DOHH2 (cell line): ENCODE data around the gene TPPP3.

ENCODE experiments used
- H3F3A ChIP-seq: fragments of 200-600 bp; sonication (generic), shearing (Covaris generic); 2 replicates; pipeline ENCODE4 v1.6.0; 2016; ENCODE audit warnings: antibody characterized with exemption, mild to moderate bottlenecking; ENCODE audit not compliant: control insufficient read depth, insufficient read depth
- H3K27ac ChIP-seq: fragments of 200-600 bp; sonication (generic); 2 replicates; pipeline ENCODE4 v1.5.1; 2014; ENCODE audit warnings: low read depth, mild to moderate bottlenecking, low read length, moderate library complexity
- H3K27me3 ChIP-seq: fragments of 200-600 bp; sonication (generic); 2 replicates; pipeline ENCODE4 v1.6.1; 2014; ENCODE audit warnings: mild to moderate bottlenecking, low read length, mixed read lengths; ENCODE audit not compliant: control insufficient read depth
- H3K36me3 ChIP-seq: fragments of 200-600 bp; sonication (generic); 2 replicates; pipeline ENCODE4 v1.6.1; 2014; ENCODE audit warnings: mild to moderate bottlenecking, low read length, moderate library complexity, mixed read lengths; ENCODE audit not compliant: control insufficient read depth
- H3K4me1 ChIP-seq: fragments of 200-600 bp; sonication (generic); 2 replicates; pipeline ENCODE4 v1.6.1; 2014; ENCODE audit warnings: mild to moderate bottlenecking, low read length, mixed read lengths; ENCODE audit not compliant: control insufficient read depth
- H3K4me2 ChIP-seq: fragments of 200-600 bp; sonication (generic); 2 replicates; pipeline ENCODE4 v1.6.0; 2014; ENCODE audit warnings: mild to moderate bottlenecking, low read length, moderate library complexity
- H3K4me3 ChIP-seq: fragments of 200-600 bp; sonication (generic); 2 replicates; pipeline ENCODE4 v1.5.1; 2014; ENCODE audit warnings: mild to moderate bottlenecking, low read length, mixed read lengths
- H3K79me2 ChIP-seq: fragments of 200-600 bp; sonication (generic); 2 replicates; pipeline ENCODE4 v1.6.1; 2014; ENCODE audit warnings: mild to moderate bottlenecking, low read length, mixed read lengths; ENCODE audit not compliant: control insufficient read depth
- H3K9me2 ChIP-seq: fragments of 200-600 bp; sonication (generic); replicated peaks from 2 replicates; pipeline ENCODE4 v1.6.1; 2014; ENCODE audit warnings: mild to moderate bottlenecking, low read length, mixed read lengths; ENCODE audit not compliant: control insufficient read depth
- H3K9me3 ChIP-seq: fragments of 200-600 bp; sonication (generic); 2 replicates; pipeline ENCODE4 v1.6.1; 2014; ENCODE audit warnings: antibody characterized with exemption, low read length, mixed read lengths; ENCODE audit not compliant: control insufficient read depth, insufficient read depth
- H4K20me1 ChIP-seq: fragments of 200-600 bp; sonication (generic); 2 replicates; pipeline ENCODE4 v1.6.0; 2014; ENCODE audit warnings: low read depth, mild to moderate bottlenecking, antibody characterized with exemption, low read length, moderate library complexity; ENCODE audit not compliant: control insufficient read depth, insufficient read depth
- CTCF ChIP-seq: fragments of 200-600 bp; sonication (generic); IDR thresholded peaks from one replicate; pipeline ENCODE4 v1.5.1; 2014; ENCODE audit warnings: antibody characterized with exemption, mild to moderate bottlenecking, low read depth, low read length; ENCODE audit not compliant: poor library complexity, severe bottlenecking
- EZH2phosphoT487 ChIP-seq: fragments of 200-600 bp; sonication (generic); IDR thresholded peaks from 2 replicates; pipeline ENCODE4 v1.6.1; 2017; ENCODE audit warnings: borderline replicate concordance, mild to moderate bottlenecking, antibody characterized with exemption, low read length, moderate library complexity, mixed read lengths

The TPPP3 gene

GRCh38 chr16:67349172-67349571, 44.1 kb downstream of the TPPP3 start:
- Histone ChIP-seq H3K27me3 (peaks cover 30% of the 10 kb centered on the region), H3K4me3 (no peak overlapping the region), H3K9me3 (no peaks in the 10 kb centered on the region), H3K27ac (no peak overlapping the region), H3K79me2 (no peaks in the 10 kb centered on the region), H3K4me1 (no peaks in the 10 kb centered on the region), H4K20me1 (no peaks in the 10 kb centered on the region), H3K4me2 (no peak overlapping the region), H3K36me3 (no peaks in the 10 kb centered on the region), H3F3A (no peaks in the 10 kb centered on the region), H3K9me2 (no peaks in the 10 kb centered on the region)
- no peak for TF ChIP-seq EZH2phosphoT487
- peak; percentile 61 for TF ChIP-seq CTCF

GRCh38 chr16:67346341-67346740, 47.0 kb downstream of the TPPP3 start:
- H3K9me3 ChIP-seq = no peaks in the 10 kb centered on the region
- TF ChIP-seq EZH2phosphoT487 = no peak
- peaks cover 24% of the 10 kb centered on the region for H3K27me3 ChIP-seq
- no peak overlapping the region for H3K4me3 ChIP-seq
- no peaks in the 10 kb centered on the region for H3F3A ChIP-seq
- no peaks in the 10 kb centered on the region for H4K20me1 ChIP-seq
- no peak overlapping the region for H3K27ac ChIP-seq
- no peak overlapping the region for H3K4me2 ChIP-seq
- no peaks in the 10 kb centered on the region for H3K9me2 ChIP-seq
- H3K79me2 ChIP-seq = no peaks in the 10 kb centered on the region
- no peaks in the 10 kb centered on the region for H3K36me3 ChIP-seq
- no peaks in the 10 kb centered on the region for H3K4me1 ChIP-seq

- Histone ChIP-seq H3K27ac (no peak overlapping the region), H3K9me3 (no peaks in the 10 kb centered on the region), H3F3A (no peaks in the 10 kb centered on the region), H3K27me3 (peaks cover 24% of the 10 kb centered on the region), H3K36me3 (no peaks in the 10 kb centered on the region), H3K79me2 (no peaks in the 10 kb centered on the region), H4K20me1 (no peaks in the 10 kb centered on the region), H3K4me2 (no peak overlapping the region), H3K4me1 (no peaks in the 10 kb centered on the region), H3K4me3 (no peak overlapping the region), H3K9me2 (no peaks in the 10 kb centered on the region)
- no peak for TF ChIP-seq CTCF
- TF ChIP-seq EZH2phosphoT487 = no peak
These were observed 47.9 kb downstream of the TPPP3 start for GRCh38 chr16:67345401-67345800.

GRCh38 chr16:67342616-67343015, 50.7 kb downstream of the TPPP3 start:
- H3K27ac ChIP-seq = no peak overlapping the region

More at GRCh38 chr16:67342616-67343015, 50.7 kb downstream of the TPPP3 start:
- Histone ChIP-seq H3F3A (no peaks in the 10 kb centered on the region), H3K9me2 (no peaks in the 10 kb centered on the region), H3K79me2 (no peaks in the 10 kb centered on the region), H3K4me1 (no peaks in the 10 kb centered on the region), H3K36me3 (no peaks in the 10 kb centered on the region), H3K9me3 (no peaks in the 10 kb centered on the region), H3K4me3 (no peak overlapping the region), H3K4me2 (no peak overlapping the region), H4K20me1 (no peaks in the 10 kb centered on the region), H3K27me3 (peaks cover 11% of the 10 kb centered on the region)
- no peak for TF ChIP-seq CTCF
- TF ChIP-seq EZH2phosphoT487 = no peak
